Transverse colon (tissue), 4 donors: Measurements from ENCODE around the gene TREM2. TPM values are rescaled to one million over a fixed set of nuclear protein-coding genes. Genes with fewer than 3 reads are reported as not detected.

Experiments
- DNase-seq: peaks from one replicate; pipeline ENCODE4 v3.0.0-alpha.2; 2019
- H3K27ac ChIP-seq, 4 donors: fragments of 200-600 bp; sonication (generic); 2 replicates each; pipeline ENCODE4 v1.5.1; 2016 to 2018; ENCODE audit warnings: inconsistent platforms in 4 of 4
- H3K27me3 ChIP-seq: fragments of 200-600 bp; sonication (generic); 2 replicates; pipeline ENCODE4 v1.5.1; 2017; ENCODE audit warnings: inconsistent platforms
- H3K36me3 ChIP-seq, 4 donors: fragments of 200-600 bp; sonication (generic); 2 replicates each; pipeline ENCODE4 v1.5.1; 2017 to 2019; ENCODE audit warnings: inconsistent platforms in 4 of 4
- H3K4me1 ChIP-seq, 4 donors: fragments of 200-600 bp; sonication (generic); 2 replicates each; pipeline ENCODE4 v1.5.1; 2017 to 2020; ENCODE audit warnings: inconsistent platforms in 4 of 4
- H3K4me3 ChIP-seq, 4 donors: fragments of 200-600 bp; sonication (generic); 1 replicate in 1 of 4; 2 replicates in 3 of 4; pipeline versions ENCODE4 v1.5.1 to v1.6.1; 2017 to 2019; ENCODE audit warnings: inconsistent platforms in 4 of 4
- H3K9me3 ChIP-seq, 2 donors: fragments of 200-600 bp; sonication (generic); 2 replicates each; pipeline ENCODE4 v1.5.1; 2017 to 2019; ENCODE audit warnings: inconsistent platforms in 2 of 2
- CTCF ChIP-seq, 5 experiments: fragments of 200-600 bp in 3 of 5; fragments of 450-650 bp in 2 of 5; sonication (generic) in 3 of 5; IDR thresholded peaks; 1 replicate in 2 of 5; 2 replicates in 3 of 5; pipeline ENCODE4 v1.5.1; 2016 to 2017; ENCODE audit warnings: antibody characterized with exemption in 5 of 5, inconsistent platforms in 3 of 5, mild to moderate bottlenecking in 2 of 5, moderate library complexity in 1 of 5
- EP300 ChIP-seq: sonication (generic); formaldehyde crosslinking; IDR thresholded peaks from one replicate; pipeline ENCODE4 v1.6.1; 2017; ENCODE audit warnings: antibody characterized with exemption, low read depth
- POLR2A ChIP-seq: fragments of 450-650 bp; IDR thresholded peaks from one replicate; pipeline ENCODE4 v1.6.1; 2016; ENCODE audit warnings: antibody characterized with exemption, mild to moderate bottlenecking, moderate library complexity
- POLR2AphosphoS5 ChIP-seq, 3 donors: sonication (generic); formaldehyde crosslinking; IDR thresholded peaks; one replicate each; pipeline ENCODE4 v1.6.1; 2016; ENCODE audit warnings: antibody characterized with exemption in 3 of 3
- WGBS, 2 donors: methylation state at CpG; one replicate each; pipeline ENCODE4 v1.1.5; 2018; ENCODE audit warnings: low coverage in 1 of 2; 5-methylcytosine and 5-hydroxymethylcytosine counted together
- in situ Hi-C, 4 donors: fragments of 200-750 bp; cut with MboI; loops; one replicate each; pipeline versions ENCODE4 v1.15.0 to v1.15.1; 2017; ENCODE audit warnings: low sequenced_read_pairs in 3 of 4, low pct_ligation_motif_present in 1 of 4, low pct_unique_long_range_greater_than_20kb in 1 of 4
- intact Hi-C: fragments of 100-400 bp; cut with DNase I; formaldehyde crosslinking; loops from one replicate; pipeline ENCODE4 v1.15.1; 2023; ENCODE audit warnings: low total_unique reads
- total RNA-seq, 4 donors: library from RNA; depleted of rRNA; stranded (reverse); fragments of >200 nt; gene quantifications; one replicate each; pipeline ENCODE4 v1.1.0, GENCODE V29; 2016

TREM2 gene
- total RNA-seq, 4 donors from 2014 or later, result 1.5 TPM; not detected in 3

- WGBS, 2 donors, result 90% methylated on average over 4 of the region's 4 CpGs; no CpG with 5 or more reads in 1 of the 2 donors
- intact Hi-C loops, result no loop called here
Observed at GRCh38 chr6:41153451-41153850, 9.5 kb downstream of the TREM2 start.

GRCh38 chr6:41150671-41151070 is 12.2 kb downstream of the TREM2 start:
- Histone ChIP-seq H3K4me3 (no peak overlapping the region), H3K36me3 (peaks cover 0 to 2% (median 0%) of the 10 kb centered on the region in 4 donors), H3K27ac (no peak overlapping the region), H3K27me3 (no peaks in the 10 kb centered on the region), H3K4me1 (no peaks in the 10 kb centered on the region), H3K9me3 (no peaks in the 10 kb centered on the region)
- no peak for TF ChIP-seq EP300
- no peak for TF ChIP-seq CTCF (IDR thresholded peaks at IDR 0.05)
- TF ChIP-seq POLR2AphosphoS5 (IDR thresholded peaks at IDR 0.05), result no peak
- TF ChIP-seq POLR2A, result no peak
- no peak for DNase-seq
- intact Hi-C loops (no loop called here), in situ Hi-C loops (no loop called here)
- WGBS, 2 donors, result 100% methylated on average over 1 of the region's 1 CpG; no CpG with 5 or more reads in 1 of the 2 donors

More at GRCh38 chr6:41153451-41153850, 9.5 kb downstream of the TREM2 start:
- Histone ChIP-seq H3K4me3 (no peak overlapping the region), H3K4me1 (no peaks in the 10 kb centered on the region), H3K36me3 (no peaks in the 10 kb centered on the region), H3K9me3 (no peaks in the 10 kb centered on the region), H3K27me3 (no peaks in the 10 kb centered on the region), H3K27ac (no peak overlapping the region)
- no peak for DNase-seq
- TF ChIP-seq EP300, result no peak
- TF ChIP-seq CTCF (IDR thresholded peaks at IDR 0.05), result no peak
- TF ChIP-seq POLR2AphosphoS5 (IDR thresholded peaks at IDR 0.05), result no peak
- no peak for TF ChIP-seq POLR2A
- in situ Hi-C loops, result no loop called here

- TF ChIP-seq EP300 (no peak), POLR2AphosphoS5 (IDR thresholded peaks at IDR 0.05) (no peak), CTCF (IDR thresholded peaks at IDR 0.05) (no peak), POLR2A (no peak)
- intact Hi-C loops (no loop called here), in situ Hi-C loops (no loop called here)
- Histone ChIP-seq H3K9me3 (no peaks in the 10 kb centered on the region), H3K27me3 (no peaks in the 10 kb centered on the region), H3K36me3 (peaks cover 0 to 2% (median 0%) of the 10 kb centered on the region in 4 donors), H3K27ac (no peak overlapping the region), H3K4me3 (no peak overlapping the region), H3K4me1 (no peaks in the 10 kb centered on the region)
- 94 to 100% methylated on average over 1 of the region's 1 CpG for WGBS, 2 donors
- no peak for DNase-seq
Observed at GRCh38 chr6:41147917-41148316, 15.0 kb downstream of the TREM2 start.

DNA sequence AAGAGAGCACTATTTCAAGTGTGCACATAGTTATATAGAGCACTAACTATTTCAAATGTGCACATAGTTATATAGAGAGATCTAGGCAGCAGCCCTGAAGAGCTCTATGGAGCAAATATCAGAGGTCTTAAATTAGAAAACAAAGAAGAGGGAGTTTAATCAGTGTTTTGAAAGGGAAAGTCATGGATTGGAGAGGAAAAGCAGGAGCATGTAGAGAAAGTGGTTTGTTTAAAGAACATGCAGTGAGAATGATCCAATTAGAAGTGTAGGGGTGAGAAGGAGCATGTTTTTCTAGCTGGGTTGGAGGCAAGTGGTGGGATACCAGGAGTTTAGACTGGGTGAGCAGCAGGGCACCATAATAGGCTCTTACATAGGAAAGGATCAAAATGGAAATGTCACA is 26.0 kb downstream of the TREM2 start:
- Histone ChIP-seq H3K27ac (no peak overlapping the region), H3K36me3 (no peaks in the 10 kb centered on the region), H3K27me3 (no peaks in the 10 kb centered on the region), H3K4me1 (no peaks in the 10 kb centered on the region), H3K9me3 (no peaks in the 10 kb centered on the region), H3K4me3 (no peak overlapping the region)
- TF ChIP-seq POLR2A (no peak), CTCF (IDR thresholded peaks at IDR 0.05) (no peak), EP300 (no peak), POLR2AphosphoS5 (IDR thresholded peaks at IDR 0.05) (no peak)
- in situ Hi-C loops (no loop called here), intact Hi-C loops (no loop called here)
- DNase-seq, result no peak
